NCI-H2107 treated with DMSO at 0.1 percent for 48 hours (cell line): ENCODE results near the gene AKAP12.
A peak's percentile ranks its signal among the peaks of the same experiment; 100 is the strongest.
"Not testable (repeated sequence)": the region's sequence is repeated elsewhere in the genome, so short reads cannot be mapped to it uniquely, and the experiment has no call there.

ENCODE experiments used
- DNase-seq: peaks from one replicate; lab custom pipeline; 2025; ENCODE audit not compliant: unreplicated experiment; lab: John Stamatoyannopoulos, UW

Gene AKAP12

DNA sequence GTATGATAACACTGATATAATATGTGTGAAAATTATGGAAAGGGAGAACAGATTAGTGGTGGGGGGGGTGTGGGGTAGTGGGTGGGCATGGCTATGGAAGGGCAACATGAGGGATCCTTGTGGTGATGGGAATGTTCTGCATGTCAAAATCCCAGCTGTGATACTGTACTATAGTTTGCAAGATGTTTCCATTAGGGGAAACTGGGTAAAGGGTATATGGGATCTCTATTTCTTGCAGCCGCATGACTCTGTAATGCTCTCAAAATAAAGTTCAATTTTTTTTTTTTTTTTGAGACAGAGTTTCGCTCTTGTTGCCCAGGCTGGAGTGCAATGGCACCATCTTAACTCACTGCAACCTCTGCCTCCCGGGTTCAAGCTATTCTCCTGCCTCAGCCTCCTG, 137.3 kb downstream of the AKAP12 start:
- no peak for DNase-seq

DNA sequence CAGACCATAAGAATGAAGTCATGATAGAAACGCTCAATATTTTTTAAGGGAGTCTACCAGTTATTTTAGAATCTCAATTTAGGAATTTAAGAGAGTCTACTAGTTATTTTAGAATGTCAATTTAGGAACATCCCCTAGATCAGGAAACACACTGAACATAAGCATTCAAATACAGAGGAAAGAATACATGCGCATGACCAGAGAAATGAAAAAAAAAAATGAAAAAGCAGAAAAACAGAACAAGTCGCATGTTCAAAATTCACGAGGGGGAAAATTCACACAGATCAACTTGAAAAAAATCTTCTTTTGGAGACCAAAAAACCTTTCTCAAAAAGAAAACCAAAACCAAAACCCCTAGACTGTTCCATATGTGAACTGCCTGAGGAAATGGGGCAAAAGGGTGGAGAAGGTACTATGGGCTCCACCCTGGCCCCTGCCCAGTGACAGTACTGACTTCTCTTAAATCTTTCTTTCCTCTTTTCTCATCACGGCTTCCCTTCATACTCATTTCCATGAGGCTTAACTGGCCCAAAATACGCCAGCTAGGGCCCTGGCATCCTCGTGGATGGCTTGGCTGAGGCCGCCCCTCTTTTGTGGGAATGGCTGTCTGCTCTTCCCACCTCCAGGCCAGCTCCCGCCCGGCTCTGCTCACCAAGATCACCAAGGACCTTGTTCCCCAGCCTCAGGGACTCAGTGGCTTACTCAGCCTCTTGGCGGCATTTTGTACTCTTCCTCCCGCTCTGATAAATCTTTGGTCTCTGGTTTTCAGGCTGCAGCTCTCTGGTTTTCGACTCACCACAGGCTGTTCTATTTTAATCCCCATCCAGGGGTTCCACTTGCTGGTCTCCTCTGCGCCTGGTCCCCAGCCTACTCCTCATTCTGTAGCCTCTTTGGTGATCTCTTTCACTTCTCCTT, 140.4 kb downstream of the AKAP12 start:
- no peak for DNase-seq

DNA sequence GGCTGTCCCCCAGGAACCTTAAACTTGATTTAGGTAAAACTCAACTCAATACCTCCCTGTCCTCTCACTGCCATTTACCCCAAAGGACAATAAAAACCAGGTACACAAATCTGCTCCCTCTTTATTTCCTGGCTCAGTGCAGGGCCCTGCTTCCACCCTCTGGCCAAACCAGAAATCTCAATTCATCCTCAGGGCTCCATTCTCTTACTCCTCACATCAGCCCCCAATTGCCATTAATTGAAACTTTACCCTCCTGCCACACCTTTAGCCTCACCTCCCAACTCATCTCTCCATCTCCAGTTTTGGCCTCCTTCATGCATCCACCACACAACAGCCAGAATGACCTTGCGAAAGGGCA, 141.1 kb downstream of the AKAP12 start:
- no peak for DNase-seq

DNA sequence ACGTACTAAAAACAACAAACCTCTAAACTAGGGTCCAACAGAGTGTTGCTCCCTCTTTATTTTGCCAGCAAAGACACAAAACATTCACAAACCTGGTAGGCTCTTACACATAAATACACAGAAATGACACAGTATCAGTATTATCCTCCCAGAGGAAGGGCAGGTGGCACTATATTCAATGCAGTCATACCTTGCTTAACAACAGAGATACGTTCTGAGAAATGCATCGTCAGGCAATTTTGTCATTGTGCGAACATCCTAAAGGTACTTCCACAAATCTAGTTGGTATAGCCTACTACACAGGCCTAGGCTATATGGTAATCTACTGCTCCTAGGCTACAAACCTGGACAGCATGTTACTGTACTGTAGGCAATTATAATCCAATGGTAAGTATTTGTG, 142.0 kb downstream of the AKAP12 start:
- no peak for DNase-seq

DNA sequence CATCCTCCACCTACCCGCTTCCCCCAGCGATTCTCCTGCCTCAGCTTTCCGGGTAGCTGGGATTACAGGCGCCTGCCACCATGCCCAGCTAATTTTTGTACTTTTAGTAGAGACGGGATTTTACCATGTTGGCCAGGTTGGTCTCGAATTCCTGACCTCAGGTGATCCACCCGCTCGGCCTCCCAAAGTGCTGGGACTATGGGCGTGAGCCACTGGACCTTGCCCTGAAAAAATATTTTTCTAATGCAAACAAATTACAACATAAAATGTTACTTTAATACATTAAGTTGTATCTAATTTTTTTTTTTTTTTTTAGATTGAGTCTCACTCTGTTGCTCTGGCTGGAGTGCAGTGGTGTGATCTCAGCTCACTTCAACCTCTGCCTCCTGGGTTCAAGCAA, 142.9 kb downstream of the AKAP12 start:
- DNase-seq: not testable (repeated sequence)

DNA sequence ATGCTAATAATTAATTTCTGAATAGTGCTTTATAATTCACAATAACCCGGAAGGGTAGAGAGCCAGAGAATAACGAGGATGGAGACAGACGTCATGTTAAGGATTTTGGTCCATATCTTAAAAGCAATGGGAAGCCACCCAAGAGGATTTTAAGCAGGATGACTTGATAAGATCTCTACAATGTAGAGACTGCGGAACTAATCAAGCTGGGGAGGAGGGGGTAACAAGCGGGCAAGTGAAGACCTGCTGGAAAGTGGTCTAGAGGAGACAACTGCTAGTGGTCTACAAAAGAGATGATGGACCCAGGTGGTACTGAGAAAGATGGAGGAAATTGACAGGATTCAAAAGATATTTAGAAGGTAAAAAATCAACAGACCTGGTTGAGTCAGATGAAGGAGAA, 144.4 kb downstream of the AKAP12 start:
- no peak for DNase-seq

DNA sequence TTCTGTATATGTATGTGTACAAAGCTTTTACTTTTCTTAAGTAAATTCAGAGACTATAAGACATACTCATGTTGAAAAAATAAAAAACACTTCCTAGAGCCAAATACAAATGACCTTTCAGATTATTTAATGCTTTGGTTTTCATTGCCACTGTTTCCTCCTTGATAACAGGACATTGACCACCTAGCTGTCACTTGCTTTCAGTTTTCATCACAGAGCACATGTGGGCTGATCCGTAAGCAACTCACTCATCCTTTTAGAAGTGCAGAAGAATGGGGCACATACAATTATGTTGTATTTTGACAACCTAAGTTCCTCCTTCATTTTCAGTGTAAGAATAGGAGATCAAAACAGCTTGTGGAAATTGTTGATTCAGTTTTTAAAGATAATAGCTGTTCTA, 145.4 kb downstream of the AKAP12 start:
- DNase-seq: no peak

DNA sequence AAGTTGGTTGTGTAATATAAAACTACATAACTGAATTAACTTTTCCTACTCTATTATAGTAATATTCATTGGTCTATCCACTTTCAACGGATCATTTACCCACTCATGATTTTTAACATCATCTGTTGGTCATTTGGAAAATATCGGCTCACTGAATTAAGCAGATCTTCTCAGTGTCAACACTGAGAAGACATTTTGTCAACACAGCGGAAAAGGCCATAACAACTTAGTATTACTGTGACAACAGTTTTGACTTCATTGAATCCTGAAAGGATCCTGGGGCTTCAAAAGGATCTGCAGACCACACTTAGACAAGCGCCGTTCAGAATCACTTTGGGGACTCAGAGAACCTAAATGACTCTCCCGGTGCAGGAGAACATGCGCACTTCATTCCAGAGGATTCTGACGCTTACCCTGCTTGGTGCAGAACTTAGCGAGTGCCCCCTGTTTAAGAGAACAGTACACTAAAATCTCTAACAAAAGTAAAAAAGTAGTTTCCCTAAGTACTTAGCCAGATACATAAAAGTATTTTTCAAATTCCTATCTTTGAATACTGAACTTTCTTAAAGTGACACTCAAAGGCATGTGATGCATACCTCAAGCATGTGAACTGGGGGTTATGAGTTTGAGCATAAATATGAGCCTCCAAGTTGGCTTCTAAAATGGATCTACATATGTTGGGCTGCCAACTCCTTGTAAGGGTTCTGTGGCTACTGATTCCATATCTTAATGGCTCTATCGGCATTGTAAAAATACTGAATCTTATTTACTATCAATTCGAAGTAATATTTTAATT, 147.6 kb downstream of the AKAP12 start:
- no peak for DNase-seq

DNA sequence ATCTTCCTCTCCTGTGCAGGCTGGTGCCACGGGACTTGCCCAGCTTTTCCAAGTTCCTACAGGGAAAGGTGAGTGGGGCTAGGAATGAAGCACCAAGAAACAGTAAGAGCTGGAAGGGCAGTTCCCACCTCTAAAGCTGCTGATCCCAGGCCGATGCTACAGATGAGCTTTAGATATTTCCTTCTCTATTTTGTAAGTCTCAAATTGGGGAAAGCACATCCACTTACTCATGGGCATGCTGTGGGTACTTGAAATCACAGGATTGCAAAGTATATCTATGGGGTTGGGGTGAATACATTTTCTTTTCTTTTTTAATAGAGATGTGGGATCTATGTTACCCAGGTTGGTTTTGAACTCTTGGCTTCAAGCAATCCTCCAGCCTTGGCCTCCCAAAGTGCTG, 148.5 kb downstream of the AKAP12 start:
- DNase-seq: no peak

DNA sequence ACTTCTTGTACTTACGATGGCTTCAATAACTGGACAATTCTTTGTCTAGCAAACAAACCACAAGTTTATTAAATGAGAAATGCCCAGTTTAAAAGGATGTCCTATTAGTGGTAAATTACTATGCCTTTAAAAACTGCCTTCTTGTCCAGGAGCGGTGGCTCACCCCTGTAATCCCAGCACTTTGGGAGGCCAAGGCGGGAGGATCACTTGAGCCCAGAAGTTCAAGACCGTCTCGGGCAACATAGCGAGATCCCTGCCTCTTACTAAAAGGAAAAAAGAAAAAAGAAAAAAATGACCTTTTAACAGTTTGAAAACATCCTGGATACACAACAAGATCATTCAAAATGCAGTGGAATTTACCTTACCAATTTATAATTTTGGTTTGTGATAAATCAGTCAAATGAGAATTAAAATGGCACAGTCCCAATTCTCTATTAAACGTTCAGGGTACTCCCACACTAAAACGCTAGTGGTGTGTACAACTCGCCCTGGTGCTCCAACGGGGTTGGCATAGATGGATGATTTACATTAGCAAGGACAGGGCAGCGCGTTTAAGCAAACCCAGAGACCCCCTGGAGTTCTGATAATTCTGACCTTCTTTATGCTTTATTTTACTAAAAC, 149.3 kb downstream of the AKAP12 start:
- peak; percentile 80 for DNase-seq

DNA sequence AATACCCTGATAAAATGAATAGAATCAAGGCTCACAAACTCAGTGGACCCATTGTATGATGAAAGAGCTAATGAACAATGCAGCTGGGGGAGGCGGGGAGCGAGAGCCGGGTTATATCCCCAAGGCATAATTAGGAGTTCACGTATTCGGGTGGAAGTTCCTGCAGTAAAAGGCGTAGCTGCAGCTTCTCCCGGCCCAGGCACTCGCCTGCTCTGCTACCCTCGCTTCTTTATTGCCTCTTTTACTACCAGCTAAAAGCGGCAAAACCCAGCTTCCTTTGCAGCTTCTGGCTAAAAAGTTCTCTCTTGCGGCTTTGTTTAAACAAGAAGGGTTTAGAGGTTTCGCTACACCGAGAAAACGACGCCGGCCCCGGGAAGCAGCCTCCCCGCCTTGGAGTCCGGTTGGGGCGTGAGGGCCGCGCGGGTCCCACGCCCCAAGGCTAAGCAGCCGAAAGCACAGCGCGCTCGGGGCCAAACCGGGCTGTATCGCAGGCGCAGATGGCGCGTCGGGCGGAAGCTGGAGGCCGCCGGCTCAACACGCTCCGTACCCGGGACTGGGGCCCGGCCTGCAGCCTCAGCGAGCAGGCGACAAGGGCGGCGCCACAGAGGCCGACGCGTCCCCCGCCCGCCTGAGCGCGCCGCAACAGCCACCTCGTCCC, 150.0 kb downstream of the AKAP12 start:
- peak; percentile 80 for DNase-seq

DNA sequence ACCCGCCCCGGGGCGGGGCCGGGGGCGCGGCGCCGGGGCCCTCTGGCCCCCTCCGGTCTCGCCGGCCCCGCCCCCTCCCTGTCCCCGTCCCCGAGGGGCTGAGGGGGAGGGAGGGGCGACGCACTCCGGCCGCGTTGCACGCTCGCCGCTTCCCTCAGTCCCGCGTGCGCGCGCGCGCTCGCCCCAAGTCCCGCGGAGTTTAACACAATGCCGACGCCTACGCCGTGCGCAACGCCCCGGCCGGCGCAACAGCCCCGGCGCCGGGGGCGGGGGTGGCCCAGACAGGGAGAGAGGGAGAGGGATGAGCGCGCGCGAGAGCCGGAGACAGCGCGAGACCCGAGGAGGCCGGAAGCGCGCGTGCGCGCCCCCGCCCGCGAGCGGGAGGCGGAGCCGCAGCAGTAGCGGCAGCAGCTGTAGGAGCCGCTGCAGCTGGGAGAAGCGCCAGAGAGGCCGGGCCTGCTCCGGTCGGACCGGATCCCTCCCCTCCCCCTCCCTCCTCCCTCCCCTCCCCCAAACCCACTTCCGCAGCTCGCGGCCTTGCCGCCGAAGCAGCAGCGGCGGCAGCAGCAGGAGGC, 150.6 kb downstream of the AKAP12 start:
- DNase-seq: peak; percentile 87

DNA sequence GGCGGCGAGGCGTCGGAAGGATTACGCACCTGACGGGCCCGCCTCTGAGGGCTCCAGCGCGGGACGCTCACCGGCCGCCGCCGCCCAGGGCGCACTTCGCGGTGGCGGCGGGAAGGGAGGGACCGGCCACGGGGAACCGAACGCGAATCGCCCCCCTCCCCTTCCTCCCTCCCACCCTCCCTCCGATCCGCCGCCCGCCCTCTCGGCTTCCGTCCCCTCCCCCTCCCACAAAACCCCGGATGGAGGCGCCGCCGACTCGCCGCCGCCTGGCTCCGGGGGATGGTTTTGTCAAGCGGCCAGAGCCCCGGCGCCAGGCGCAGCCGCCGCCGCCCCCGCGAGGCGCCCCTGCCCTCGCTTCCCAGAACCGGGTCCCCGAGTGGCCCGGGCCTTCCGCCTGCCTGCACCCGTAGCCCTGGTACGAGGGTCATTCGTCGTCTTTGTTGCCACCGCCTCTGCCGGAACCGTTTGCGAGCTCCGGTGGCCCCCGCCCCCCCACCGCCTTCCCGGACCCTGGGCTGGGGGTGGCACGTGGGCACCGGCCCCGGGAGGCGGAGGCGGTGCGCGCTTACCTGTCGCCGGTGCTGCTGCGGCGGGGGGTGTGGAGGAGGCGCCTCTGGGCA, 151.2 kb downstream of the AKAP12 start:
- DNase-seq: no peak

DNA sequence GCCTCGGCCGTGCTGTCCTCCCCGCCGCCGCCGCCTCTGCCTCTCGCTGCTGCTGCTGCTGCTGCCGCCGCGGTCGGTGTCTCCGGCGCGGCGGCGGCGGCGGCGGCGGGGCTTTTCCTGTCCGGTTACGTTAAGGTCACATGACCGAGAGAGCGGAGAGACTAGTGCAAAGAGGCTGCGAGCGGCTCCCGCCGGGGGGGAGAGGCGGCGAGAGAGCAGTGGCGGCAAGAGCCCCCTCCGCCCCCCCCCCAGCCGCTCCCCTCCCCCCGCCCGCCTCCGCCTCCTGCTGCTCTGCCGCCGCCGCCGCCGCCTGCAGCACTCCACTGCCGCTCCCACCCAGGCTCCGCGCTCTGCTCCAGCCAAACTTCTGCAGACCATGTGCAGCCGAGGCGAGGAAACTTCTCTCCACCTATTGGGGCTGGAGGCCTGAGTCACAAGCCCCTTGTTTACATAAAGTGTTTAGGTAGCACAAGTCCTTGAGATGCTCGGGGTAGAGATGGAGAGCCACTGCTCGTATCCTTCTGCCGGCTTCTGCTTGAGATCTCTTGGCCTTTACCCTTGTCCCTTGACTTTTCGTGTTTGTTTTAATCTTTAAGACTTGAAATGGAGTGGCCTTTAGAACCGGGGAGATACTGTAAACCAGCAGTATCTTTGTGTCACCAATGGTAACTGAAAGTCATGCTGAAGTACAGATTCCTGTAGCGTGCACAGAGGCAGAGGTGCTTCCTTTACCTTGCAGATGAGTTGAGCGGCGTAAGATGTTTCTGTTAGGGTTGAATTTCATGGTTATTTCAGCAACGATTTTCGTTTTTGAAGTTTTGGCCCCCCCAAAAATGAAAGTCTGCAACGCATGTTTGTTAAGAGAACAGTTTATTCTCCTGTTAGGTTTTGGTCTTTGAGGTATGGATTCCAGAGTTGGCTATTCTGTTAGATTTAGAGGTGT, 152.0 kb downstream of the AKAP12 start, which contains the start of gene ZBTB2:
Gene ZBTB2, minus strand, starts transcription at position 89 of the 943 bp plus-strand sequence. CDS start 17,922 bp downstream, outside the sequence.
- DNase-seq: no peak

DNA sequence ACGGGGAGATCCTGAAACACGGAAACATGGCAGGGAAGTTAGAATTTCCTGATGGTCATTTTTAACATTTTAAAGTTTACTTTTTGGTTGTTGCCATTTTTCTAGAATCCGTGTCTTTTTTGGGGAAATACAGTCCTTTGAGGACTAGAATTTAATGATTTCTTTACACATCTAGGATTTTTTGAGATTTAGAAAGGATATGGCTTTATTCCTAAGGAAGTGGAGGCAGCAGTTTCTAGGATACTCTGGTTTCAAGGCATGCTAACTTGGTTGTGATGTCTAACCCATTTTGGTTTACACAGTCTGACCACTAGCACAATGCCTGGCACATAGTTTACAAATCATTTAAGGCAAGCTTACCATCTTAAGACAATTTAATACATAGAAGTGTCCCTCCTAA, 152.7 kb downstream of the AKAP12 start:
- no peak for DNase-seq

DNA sequence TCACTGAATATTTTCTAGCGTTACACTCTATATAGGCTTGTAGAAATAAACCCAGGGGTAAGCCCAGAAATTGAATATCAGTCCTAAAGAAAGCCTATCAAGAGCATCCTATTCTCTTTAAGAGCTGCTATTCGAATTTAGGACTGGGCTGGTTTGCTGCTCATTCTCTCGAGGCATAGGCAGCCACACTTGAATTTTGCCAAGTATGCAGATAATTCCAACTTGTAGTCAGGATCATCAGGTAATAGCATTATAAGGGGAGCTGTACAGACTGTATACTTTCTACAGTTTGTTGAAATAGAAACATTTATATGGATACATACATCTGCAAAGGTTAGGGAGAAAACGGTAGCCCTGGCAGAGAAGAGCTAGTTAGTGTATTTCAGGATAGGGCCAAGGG, 153.6 kb downstream of the AKAP12 start:
- DNase-seq: no peak

DNA sequence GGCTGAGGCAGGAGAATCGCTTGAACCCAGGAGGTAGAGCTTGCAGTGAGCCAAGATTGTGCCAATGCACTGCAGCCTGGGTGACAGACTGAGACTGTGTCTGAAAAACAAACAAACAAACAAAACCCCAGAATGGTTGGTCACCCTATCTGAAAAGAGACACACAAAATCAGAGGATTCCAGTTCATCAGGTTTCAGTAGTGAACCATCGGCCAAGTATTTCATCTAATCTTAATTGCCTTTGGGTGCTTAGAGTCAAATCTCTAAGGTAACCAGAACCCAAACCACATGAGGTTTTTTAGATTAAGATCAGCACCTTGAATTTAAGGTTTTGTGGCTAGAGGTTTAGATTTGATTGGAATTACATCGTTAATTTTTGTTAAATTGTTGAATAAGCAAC, 159.9 kb downstream of the AKAP12 start:
- DNase-seq: no peak

DNA sequence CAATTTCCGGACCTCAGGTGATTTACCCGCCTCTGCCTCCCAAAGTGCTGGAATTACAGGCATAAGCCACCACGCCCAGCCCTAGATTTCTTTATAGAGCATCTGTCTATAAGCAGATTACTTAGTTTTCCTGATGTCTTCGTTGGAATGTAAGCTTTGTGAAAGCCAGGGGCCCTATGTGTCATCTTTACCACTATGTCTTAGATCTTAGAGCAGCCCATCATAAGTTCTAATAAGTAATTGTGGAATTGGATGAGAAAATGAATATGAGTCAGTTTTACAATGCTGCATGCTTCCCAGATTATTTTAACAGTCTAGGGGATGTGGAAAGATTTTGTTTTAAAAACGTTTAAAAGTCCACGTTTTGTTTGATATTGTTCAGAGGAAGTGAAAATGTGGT, 160.7 kb downstream of the AKAP12 start:
- no peak for DNase-seq

DNA sequence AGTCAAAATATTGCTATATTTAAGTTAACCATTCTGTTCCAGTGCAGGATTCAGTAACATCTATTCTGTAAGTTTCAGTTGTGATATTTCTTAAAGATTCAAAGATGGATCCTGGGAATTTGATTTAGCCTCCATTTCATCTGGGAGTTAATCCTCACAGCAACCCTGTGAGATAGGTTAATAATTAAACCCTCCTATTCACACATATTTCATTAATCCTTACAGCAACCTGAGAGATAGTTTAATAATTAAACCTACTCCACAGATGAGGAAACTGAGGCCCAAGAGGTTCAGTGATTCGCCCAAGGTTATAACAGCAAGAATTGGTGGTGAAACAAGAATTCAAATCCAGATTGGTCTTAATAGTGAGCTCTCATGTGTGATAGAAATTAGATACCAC, 162.5 kb downstream of the AKAP12 start:
- no peak for DNase-seq
